LNCAP (cell line): ENCODE data around the gene RUSF1.

Experiments
- CTCF ChIP-seq: fragments of 450-650 bp; IDR thresholded peaks from 2 replicates; pipeline ENCODE4 v1.5.1; 2017; ENCODE audit warnings: mild to moderate bottlenecking

The RUSF1 gene

GRCh38 chr16:31531096-31531495 lies 22.9 kb upstream of the RUSF1 start:
- no peak for TF ChIP-seq CTCF

GRCh38 chr16:31530405-31530804 lies 22.2 kb upstream of the RUSF1 start:
- no peak for TF ChIP-seq CTCF

DNA sequence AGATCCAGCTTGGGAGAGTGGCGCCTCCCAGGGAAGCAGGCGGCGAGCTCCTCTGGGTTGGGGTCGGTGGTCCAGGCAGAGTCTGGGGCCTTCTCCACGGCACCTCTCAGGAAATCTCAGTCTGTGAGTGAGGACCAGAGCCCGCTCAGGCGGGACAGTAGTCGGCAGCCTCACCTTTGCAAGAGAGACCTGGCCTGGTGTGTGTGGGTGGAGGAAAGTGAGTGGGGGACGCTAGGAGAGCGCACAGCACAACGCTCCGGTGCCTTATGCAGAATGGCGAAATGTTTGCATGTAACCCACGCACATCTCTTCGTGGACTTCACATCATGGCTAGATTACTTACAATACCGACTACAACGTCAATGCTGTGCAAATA lies 21.7 kb upstream of the RUSF1 start:
- TF ChIP-seq CTCF: no peak

DNA sequence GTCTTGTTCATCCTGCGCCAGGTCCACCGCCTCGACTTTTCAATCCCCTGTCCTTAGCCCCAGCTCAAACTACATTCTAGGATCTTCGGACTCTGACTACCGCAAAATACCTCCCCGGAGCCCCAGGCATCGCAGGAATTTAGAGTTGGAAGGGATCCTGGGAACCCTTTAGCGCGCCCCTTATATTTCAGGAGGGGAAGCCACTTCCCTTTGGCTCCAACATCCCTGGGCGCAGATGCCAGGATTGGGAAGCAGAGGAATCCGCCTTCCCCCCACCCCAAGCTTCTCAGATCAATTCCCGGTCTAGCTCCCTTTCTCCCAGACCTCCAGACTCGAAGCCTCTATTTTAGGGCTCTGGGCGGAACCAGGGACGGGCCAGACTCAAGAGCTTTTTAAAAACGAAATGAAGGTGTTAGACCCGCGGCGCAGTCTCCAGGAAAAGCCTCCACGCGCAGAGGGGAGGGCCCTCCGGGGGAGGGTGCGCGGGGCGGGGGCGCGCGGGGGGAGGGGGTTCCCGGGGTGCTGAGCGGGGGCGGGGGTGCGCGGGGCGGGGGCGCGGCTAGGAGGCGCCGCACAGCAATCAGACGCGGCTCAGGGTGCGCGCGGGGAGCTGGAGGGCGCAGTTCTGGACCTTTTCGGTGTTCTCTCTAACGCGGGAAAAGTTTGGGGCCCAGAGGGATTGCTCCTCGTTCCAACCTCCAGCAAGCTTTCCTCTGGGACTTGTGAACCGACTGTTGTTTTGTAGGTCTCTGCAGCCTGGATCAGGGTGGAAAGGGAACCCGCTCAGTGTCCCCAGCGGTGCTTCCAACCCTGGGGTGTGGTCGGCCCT lies 21.1 kb upstream of the RUSF1 start:
- no peak for TF ChIP-seq CTCF

DNA sequence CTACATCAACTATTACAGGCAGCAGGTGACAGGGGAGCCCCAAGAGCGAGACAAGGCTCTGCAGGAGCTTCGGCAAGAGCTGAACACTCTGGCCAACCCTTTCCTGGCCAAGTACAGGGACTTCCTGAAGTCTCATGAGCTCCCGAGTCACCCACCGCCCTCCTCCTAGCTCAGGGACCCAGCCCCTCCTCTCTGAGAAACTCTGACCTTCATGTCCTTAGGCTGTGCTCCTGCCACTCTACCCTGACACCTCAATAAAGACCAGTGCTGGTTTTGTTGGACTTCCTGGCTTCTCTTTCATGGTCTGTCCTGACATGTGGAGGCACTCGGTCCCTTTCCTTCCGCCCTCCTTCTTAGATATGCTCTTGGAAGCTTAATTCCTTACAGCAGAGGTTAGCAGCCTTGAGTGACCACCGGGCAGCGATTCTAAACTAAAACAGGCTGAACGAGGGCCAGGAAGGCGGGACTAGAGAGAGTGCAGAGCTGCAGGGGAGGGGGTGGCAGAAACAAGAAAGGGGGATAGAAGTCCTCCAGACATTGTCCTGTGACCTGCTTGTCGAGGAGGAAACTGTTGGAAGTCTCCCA lies 20.4 kb upstream of the RUSF1 start:
- no peak for TF ChIP-seq CTCF

GRCh38 chr16:31527734-31528274 lies 19.6 kb upstream of the RUSF1 start, which contains the start of gene AHSP:
TSS of gene AHSP (plus strand) at chr16:31527900. CDS start at chr16:31528140, 240 bp downstream.
- TF ChIP-seq CTCF: no peak

DNA sequence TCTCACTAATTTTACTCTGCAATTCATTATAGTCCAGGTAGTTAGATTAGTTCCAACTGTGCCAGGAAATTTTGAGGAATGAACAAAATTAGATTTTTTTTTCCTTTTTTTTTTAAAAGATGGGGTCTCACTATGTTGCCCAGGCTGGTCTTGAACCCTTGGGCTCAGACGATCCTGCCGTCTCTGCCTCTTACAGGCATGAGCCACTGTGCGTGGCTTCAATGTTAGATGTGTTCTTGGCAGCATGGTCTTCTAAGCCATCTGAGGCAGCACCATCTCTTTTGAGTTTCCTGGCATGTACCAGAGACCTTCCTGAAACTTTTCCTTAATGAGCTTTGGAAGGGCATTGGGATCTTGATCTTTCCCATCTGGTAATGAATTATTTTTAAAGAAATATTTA lies 16.9 kb upstream of the RUSF1 start:
- no peak for TF ChIP-seq CTCF
